NCI-H82 treated with DMSO at 0.1 percent for 48 hours (cell line): Measurements from ENCODE around the gene ACY1.

Experiments used
- DNase-seq: peaks from one replicate; lab custom pipeline; 2025; ENCODE audit not compliant: unreplicated experiment; lab: John Stamatoyannopoulos, UW

The ACY1 gene

GRCh38 chr3:51945926-51946705 lies 37.2 kb upstream of the ACY1 start:
- DNase-seq: no peak

GRCh38 chr3:51946796-51947195 lies 36.5 kb upstream of the ACY1 start:
- no peak for DNase-seq

- no peak for DNase-seq
Observed at GRCh38 chr3:51947215-51947900, 36.0 kb upstream of the ACY1 start.

- no peak for DNase-seq
Observed at GRCh38 chr3:51948016-51948580, 35.2 kb upstream of the ACY1 start.

- no peak for DNase-seq
Observed at GRCh38 chr3:51949121-51949520, 34.2 kb upstream of the ACY1 start.

- DNase-seq: no peak
Observed at GRCh38 chr3:51950899-51951298, 32.4 kb upstream of the ACY1 start.

- DNase-seq: peak; percentile 34
Observed at GRCh38 chr3:51953445-51953844, 29.9 kb upstream of the ACY1 start.

GRCh38 chr3:51954105-51954504 lies 29.2 kb upstream of the ACY1 start:
- no peak for DNase-seq

GRCh38 chr3:51954713-51955112 lies 28.6 kb upstream of the ACY1 start:
- DNase-seq: no peak

GRCh38 chr3:51955175-51955892 lies 28.0 kb upstream of the ACY1 start, which contains the start of gene GPR62:
Gene GPR62 (plus strand): TSS chr3:51955381. CDS start chr3:51955653, 272 bp downstream.
- no peak for DNase-seq

- no peak for DNase-seq
Observed at GRCh38 chr3:51955893-51956770, 27.2 kb upstream of the ACY1 start.

- no peak for DNase-seq
Observed at GRCh38 chr3:51957520-51958205, 25.7 kb upstream of the ACY1 start.

- no peak for DNase-seq
Observed at GRCh38 chr3:51958603-51959521, 24.5 kb upstream of the ACY1 start.

GRCh38 chr3:51959651-51960050 lies 23.7 kb upstream of the ACY1 start:
- DNase-seq: no peak

- no peak for DNase-seq
Observed at GRCh38 chr3:51960386-51960785, 22.9 kb upstream of the ACY1 start.

GRCh38 chr3:51961011-51961410 lies 22.3 kb upstream of the ACY1 start:
- DNase-seq: no peak

- DNase-seq: peak; percentile 91
Observed at GRCh38 chr3:51961602-51962569, 21.4 kb upstream of the ACY1 start.
